Tibial artery (tissue), 4 donors: Measurements from ENCODE around the gene PDXK.

ENCODE experiments used
- DNase-seq, 2 donors: peaks; one replicate each; pipeline ENCODE4 v3.0.0-alpha.2; 2019
- H3K27ac ChIP-seq, 2 donors: fragments of 200-600 bp; sonication (generic) in 1 of 2; 1 replicate in 1 of 2; 2 replicates in 1 of 2; pipeline ENCODE4 v1.5.1; 2018 to 2019; ENCODE audit warnings: mild to moderate bottlenecking in 1 of 2
- H3K27me3 ChIP-seq, 2 donors: fragments of 200-600 bp; sonication (generic) in 1 of 2; one replicate each; pipeline versions ENCODE4 v1.5.1 to v1.6.0; 2016 to 2019
- H3K36me3 ChIP-seq, 3 donors: fragments of 200-600 bp; sonication (generic) in 2 of 3; one replicate each; pipeline ENCODE4 v1.5.1; 2016 to 2019; ENCODE audit warnings: mild to moderate bottlenecking in 2 of 3
- H3K4me1 ChIP-seq, 4 donors: fragments of 200-600 bp; sonication (generic) in 2 of 4; 1 replicate in 3 of 4; 2 replicates in 1 of 4; pipeline ENCODE4 v1.5.1; 2016 to 2019
- H3K4me3 ChIP-seq, 2 donors: fragments of 200-600 bp; sonication (generic) in 1 of 2; 1 replicate in 1 of 2; 2 replicates in 1 of 2; pipeline ENCODE4 v1.5.1; 2018 to 2019; ENCODE audit warnings: mild to moderate bottlenecking in 2 of 2
- H3K9me3 ChIP-seq, 3 donors: fragments of 200-600 bp; sonication (generic) in 1 of 3; one replicate each; pipeline ENCODE4 v1.5.1; 2016 to 2019
- intact Hi-C: fragments of 100-400 bp; cut with DNase I; formaldehyde crosslinking; loops from one replicate; pipeline ENCODE4 v1.15.0; 2023; ENCODE audit warnings: low total_unique reads
- TF ChIP-seq, protein P1 (sequence below), 2 experiments: fragments of 200-600 bp in 1 of 2; fragments of 450-650 bp in 1 of 2; IDR thresholded peaks; one replicate each; pipeline ENCODE4 v1.5.1; 2017 to 2019; ENCODE audit warnings: antibody characterized with exemption in 2 of 2, mild to moderate bottlenecking in 1 of 2, moderate library complexity in 1 of 2

Gene PDXK

DNA sequence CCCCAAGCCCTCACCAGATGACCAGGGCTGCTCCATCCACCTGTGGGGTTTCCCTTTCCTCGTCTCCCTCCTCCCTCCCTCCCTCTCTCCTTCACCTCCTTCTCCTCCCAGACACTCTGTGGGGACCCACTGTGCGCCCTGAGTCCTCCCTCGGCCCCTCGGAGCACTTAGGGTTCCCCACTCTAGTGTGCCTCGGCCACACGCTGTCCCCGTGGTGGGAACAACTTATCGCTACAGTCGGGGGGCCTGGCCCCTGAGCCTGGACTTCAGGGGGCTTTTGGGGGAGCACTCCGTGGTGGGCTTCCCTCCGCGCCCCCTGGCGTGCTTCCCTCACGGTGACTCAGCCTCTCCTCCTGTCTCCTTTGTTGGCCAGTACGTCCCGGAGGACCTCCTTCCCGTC is 29.7 kb downstream of the PDXK start:
- Histone ChIP-seq H3K27me3 (no peaks in the 10 kb centered on the region), H3K4me3 (no peak overlapping the region), H3K27ac (no peak overlapping the region), H3K9me3 (no peaks in the 10 kb centered on the region), H3K36me3 (peaks cover 61 to 100% (median 92%) of the 10 kb centered on the region in 3 donors), H3K4me1 (no peaks in the 10 kb centered on the region)
- TF ChIP-seq, protein P1, sequence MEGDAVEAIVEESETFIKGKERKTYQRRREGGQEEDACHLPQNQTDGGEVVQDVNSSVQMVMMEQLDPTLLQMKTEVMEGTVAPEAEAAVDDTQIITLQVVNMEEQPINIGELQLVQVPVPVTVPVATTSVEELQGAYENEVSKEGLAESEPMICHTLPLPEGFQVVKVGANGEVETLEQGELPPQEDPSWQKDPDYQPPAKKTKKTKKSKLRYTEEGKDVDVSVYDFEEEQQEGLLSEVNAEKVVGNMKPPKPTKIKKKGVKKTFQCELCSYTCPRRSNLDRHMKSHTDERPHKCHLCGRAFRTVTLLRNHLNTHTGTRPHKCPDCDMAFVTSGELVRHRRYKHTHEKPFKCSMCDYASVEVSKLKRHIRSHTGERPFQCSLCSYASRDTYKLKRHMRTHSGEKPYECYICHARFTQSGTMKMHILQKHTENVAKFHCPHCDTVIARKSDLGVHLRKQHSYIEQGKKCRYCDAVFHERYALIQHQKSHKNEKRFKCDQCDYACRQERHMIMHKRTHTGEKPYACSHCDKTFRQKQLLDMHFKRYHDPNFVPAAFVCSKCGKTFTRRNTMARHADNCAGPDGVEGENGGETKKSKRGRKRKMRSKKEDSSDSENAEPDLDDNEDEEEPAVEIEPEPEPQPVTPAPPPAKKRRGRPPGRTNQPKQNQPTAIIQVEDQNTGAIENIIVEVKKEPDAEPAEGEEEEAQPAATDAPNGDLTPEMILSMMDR (IDR thresholded peaks at IDR 0.05), result no peak
- no peak for DNase-seq
- intact Hi-C loops, result no loop called here

DNA sequence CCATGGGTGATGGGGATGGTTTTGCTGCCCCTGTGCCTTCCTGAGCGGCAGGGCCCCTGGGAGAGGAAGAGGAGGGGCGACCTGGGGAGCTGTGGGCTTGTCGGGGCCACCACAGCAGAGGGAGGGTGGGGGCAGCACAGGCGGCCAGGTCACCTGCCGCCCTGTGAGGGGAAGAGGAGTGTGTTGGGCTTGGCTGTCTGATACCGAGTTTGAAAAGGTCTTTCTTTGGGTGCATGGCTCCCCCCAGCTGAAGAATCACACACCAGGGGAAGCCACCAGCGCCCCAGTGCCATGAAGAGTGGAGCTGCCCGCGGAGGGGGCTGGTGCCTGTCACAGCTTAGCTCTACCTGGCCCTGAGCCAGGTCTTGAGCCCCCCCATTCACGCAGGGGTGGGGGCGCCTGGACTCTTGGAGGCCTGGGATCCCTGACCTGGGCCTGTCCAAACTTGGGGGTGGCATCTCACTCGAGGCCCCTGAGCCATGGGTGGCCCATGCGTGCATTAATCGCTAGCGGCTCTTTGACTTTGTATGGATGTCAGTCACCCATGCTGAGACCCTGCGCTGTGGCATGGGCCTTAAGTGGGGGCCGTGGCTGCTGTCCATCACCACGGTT is 30.8 kb downstream of the PDXK start:
- H3K4me1 ChIP-seq, result no peaks in the 10 kb centered on the region
- H3K9me3 ChIP-seq, result no peaks in the 10 kb centered on the region
- DNase-seq, result no peak
- TF ChIP-seq, protein P1 (IDR thresholded peaks at IDR 0.05), result no peak
- peaks cover 61 to 100% (median 92%) of the 10 kb centered on the region in 3 donors for H3K36me3 ChIP-seq
- no peak overlapping the region for H3K4me3 ChIP-seq
- H3K27ac ChIP-seq, result no peak overlapping the region
- intact Hi-C loops, result no loop called here
- no peaks in the 10 kb centered on the region for H3K27me3 ChIP-seq

DNA sequence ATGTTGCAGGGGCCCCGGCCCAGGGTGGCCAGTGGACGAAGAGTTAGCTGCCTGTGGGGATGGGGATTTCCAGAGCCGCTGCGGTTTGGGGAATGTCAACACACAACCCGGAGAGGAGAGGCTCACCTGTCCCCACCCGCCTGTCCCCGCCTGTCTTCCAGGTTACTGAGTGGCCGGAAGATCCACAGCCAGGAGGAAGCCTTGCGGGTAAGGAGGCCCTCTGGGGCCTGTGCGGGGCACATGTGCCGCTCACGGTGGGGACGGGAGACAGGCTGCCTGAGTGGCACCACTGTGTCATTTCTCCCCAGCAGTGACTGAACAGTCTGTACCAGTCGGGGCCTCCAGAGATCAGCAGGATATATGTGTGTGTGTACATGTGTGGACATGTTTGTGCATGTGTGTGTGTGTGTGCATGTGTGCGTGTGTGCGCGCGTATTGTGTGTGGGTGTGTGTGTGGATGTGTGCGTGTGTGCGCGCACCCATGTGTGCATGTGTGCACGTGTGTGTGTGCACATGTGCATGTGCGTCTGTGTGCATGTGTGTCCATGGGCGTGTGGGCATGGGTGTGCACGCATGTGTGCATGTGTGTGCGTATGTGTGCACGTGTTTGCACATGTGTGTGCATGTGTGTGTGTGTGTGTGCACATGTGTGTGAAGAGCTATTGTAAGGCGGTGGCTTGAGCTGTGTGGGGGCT is 31.6 kb downstream of the PDXK start:
- H3K9me3 ChIP-seq, result no peaks in the 10 kb centered on the region
- TF ChIP-seq, protein P1 (IDR thresholded peaks at IDR 0.05), result no peak
- no peak overlapping the region for H3K27ac ChIP-seq
- H3K4me3 ChIP-seq, result no peak overlapping the region
- no peak for DNase-seq
- H3K27me3 ChIP-seq, result no peaks in the 10 kb centered on the region
- peaks cover 58 to 100% (median 95%) of the 10 kb centered on the region in 3 donors for H3K36me3 ChIP-seq
- intact Hi-C loops, result no loop called here
- no peaks in the 10 kb centered on the region for H3K4me1 ChIP-seq

DNA sequence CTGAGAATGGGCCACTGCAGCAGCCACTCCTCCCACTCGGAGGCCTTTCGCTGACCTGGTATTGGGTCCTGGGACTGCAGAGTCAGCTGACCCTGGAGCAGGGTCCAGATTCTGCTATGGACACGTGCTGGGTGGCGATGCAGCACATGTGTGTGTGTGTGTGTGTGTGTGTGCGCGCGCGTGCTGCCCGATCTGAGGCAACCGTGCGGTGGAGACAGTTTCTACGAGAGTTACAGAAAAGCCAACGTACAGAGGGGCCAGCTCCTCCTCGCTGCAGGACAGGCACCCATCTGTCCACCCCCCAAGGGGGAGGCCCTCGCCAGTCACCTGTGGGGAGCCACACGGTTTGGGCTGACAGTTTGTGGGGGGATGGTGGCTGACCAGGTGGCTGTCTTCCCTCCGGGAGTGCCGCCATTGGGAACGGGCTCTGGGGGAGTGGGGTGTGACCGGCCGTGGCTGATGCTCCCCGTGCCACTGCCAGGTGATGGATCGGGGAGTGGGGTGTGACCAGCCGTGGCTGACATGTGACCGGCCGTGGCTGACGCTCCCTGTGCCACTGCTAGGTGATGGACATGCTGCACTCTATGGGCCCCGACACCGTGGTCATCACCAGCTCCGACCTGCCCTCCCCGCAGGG is 33.1 kb downstream of the PDXK start:
- H3K27me3 ChIP-seq, result no peaks in the 10 kb centered on the region
- peaks cover 0 to 8% (median 6%) of the 10 kb centered on the region in 4 donors for H3K4me1 ChIP-seq
- TF ChIP-seq, protein P1 (IDR thresholded peaks at IDR 0.05), result no peak
- peaks cover 58 to 99% (median 95%) of the 10 kb centered on the region in 3 donors for H3K36me3 ChIP-seq
- DNase-seq, result no peak
- no peaks in the 10 kb centered on the region for H3K9me3 ChIP-seq
- H3K27ac ChIP-seq, result no peak overlapping the region
- no peak overlapping the region for H3K4me3 ChIP-seq
- intact Hi-C loops, result no loop called here

DNA sequence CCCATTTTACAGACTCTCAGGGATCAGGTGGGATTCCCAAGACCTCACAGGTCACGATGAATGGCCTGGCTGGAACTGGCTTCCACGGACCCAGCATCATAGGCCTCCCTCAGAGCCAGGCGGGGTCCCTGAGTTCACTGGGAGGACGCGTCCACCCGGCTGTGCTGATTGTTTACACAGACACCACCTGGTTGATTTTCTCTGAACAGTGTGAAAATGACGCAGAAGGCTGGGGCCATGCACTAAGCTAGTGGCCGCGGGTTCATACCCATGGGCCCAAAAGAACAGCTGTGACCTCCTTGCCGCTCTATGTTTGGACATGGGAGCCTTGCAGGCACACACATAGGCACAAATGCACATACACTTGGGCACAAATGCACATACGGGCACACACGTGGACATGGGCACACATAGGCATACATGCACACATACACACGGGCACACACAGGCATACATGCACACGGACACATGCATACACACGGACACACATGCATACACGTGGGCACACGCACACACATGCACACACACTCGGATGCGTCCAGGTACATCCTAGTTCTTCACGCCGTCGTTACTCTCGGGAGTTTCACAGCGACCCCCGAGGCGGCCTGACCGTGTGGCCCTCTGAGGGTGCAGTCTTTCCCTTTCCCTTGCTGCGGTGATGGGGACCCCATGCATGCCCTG is 34.0 kb downstream of the PDXK start:
- Histone ChIP-seq H3K4me1 (peaks cover 0 to 16% (median 14%) of the 10 kb centered on the region in 4 donors), H3K27me3 (no peaks in the 10 kb centered on the region), H3K27ac (no peak overlapping the region), H3K36me3 (peaks cover 53 to 91% (median 87%) of the 10 kb centered on the region in 3 donors), H3K9me3 (no peaks in the 10 kb centered on the region), H3K4me3 (no peak overlapping the region)
- intact Hi-C loops, result no loop called here
- TF ChIP-seq, protein P1 (IDR thresholded peaks at IDR 0.05), result no peak
- DNase-seq, result no peak
